GM23248 (cell line): ENCODE data around the gene SPEM2.

Source experiments
- EZH2 ChIP-seq: fragments of 200-600 bp; sonication (generic); IDR thresholded peaks from 2 replicates; pipeline ENCODE4 v1.6.1; 2018; ENCODE audit warnings: antibody characterized with exemption, mild to moderate bottlenecking; ENCODE audit not compliant: insufficient read depth, poor library complexity, severe bottlenecking
- EZH2phosphoT487 ChIP-seq: fragments of 200-600 bp; sonication (generic); IDR thresholded peaks from 2 replicates; pipeline ENCODE4 v1.6.1; 2018; ENCODE audit warnings: antibody characterized with exemption, moderate library complexity, mild to moderate bottlenecking, low read depth; ENCODE audit not compliant: insufficient read depth

GRCh38 chr17:7435676-7436555 lies 10.5 kb downstream of the SPEM2 start:
- TF ChIP-seq EZH2, result no peak
- TF ChIP-seq EZH2phosphoT487, result no peak
